DND-41 (cell line): Measurements from ENCODE around the gene GPR63.

Experiments
- EZH2 ChIP-seq: IDR thresholded peaks from 3 replicates; pipeline ENCODE4 v1.6.1; 2012; ENCODE audit warnings: borderline replicate concordance, low read depth, mild to moderate bottlenecking, moderate library complexity, low read length, inconsistent platforms; ENCODE audit not compliant: severe bottlenecking
- TF ChIP-seq, protein P1 (sequence below): IDR thresholded peaks from 2 replicates; pipeline ENCODE4 v1.5.1; 2012; ENCODE audit warnings: borderline replicate concordance, low read length, moderate library complexity, mild to moderate bottlenecking; ENCODE audit not compliant: poor library complexity, severe bottlenecking; ENCODE audit errors: extremely low read depth

DNA sequence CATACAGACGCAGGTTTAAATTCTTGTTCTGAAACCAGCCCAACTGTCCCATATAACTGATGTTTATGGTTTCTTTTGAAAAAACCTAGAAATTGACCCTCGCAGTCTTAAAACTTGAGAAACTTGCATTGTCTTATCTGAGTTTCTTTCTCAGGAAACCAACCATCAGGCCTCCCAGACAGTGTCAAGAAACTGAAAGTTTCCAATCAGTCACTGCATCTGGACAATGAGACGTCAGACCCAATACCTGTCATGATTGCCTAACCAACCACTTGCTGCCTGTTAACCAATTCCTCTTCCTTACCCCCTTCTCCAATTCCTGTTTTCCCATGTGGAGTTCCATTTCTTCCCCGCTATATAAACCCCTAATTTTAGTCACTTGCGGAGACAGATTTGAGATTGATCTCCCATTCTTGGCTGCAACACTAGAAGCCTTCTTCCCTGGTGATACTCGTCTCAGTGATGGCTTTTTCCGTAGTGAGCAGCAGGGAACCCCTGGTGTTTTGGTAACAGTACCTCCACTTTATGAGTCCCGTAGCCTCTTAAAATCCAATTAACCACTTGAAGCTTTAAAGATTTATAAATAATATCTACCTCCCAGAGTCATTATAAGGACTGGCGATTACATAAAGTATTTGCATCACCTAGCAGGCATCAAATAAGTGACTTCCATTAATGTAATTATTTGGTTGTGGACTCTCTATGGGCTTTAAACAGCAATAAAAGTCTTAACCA is 49.3 kb downstream of the GPR63 start:
- TF ChIP-seq, protein P1, sequence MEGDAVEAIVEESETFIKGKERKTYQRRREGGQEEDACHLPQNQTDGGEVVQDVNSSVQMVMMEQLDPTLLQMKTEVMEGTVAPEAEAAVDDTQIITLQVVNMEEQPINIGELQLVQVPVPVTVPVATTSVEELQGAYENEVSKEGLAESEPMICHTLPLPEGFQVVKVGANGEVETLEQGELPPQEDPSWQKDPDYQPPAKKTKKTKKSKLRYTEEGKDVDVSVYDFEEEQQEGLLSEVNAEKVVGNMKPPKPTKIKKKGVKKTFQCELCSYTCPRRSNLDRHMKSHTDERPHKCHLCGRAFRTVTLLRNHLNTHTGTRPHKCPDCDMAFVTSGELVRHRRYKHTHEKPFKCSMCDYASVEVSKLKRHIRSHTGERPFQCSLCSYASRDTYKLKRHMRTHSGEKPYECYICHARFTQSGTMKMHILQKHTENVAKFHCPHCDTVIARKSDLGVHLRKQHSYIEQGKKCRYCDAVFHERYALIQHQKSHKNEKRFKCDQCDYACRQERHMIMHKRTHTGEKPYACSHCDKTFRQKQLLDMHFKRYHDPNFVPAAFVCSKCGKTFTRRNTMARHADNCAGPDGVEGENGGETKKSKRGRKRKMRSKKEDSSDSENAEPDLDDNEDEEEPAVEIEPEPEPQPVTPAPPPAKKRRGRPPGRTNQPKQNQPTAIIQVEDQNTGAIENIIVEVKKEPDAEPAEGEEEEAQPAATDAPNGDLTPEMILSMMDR: no peak
- TF ChIP-seq EZH2: no peak
